ENCODE data around the gene RABGAP1L. TPM values are rescaled to one million over a fixed set of nuclear protein-coding genes. Genes with fewer than 3 reads are reported as not detected.

RABGAP1L gene
- total and polyA plus RNA-seq, 10 of the 15 experiments (the other 5 are each of a cell fraction or from before 2014, with no cell fraction given) = 5.8 to 194 (median 113) TPM

- no peak overlapping the region for H3K4me2 ChIP-seq (ENCODE audit: control insufficient read depth, insufficient read depth)
- no peak overlapping the region for H3K9ac ChIP-seq (ENCODE audit: control insufficient read depth, insufficient read depth, low read length)
- H3K9me3 ChIP-seq (replicated peaks; ENCODE audit: control insufficient read depth, insufficient read depth, low read length) = no peaks in the 10 kb centered on the region
- H3K36me3 ChIP-seq (ENCODE audit: control insufficient read depth in 2 of 2, insufficient read depth in 2 of 2, low read length in 1 of 2) = no peaks in the 10 kb centered on the region
- POLR2A ChIA-PET = no interaction called here
- no peak for DNase-seq (ENCODE audit: low read depth, low spot score)
- ATAC-seq = no peak
- H3K4me3 ChIP-seq = no peak overlapping the region
- no peaks in the 10 kb centered on the region for H3K27me3 ChIP-seq (replicated peaks in 1 of 2; ENCODE audit: control insufficient read depth in 2 of 2, insufficient read depth in 2 of 2, low read length in 1 of 2)
- H3K27ac ChIP-seq (ENCODE audit: control insufficient read depth, insufficient read depth) = no peak overlapping the region
- no peak for TF ChIP-seq LARP7 (IDR thresholded peaks at IDR 0.05)
- no peak for TF ChIP-seq PML (IDR thresholded peaks at IDR 0.05; ENCODE audit: low read length)
- SMC1A ChIA-PET (ENCODE audit: uncharacterized antibody, unreplicated experiment) = no interaction called here
- intact Hi-C loops (cut with micrococcal nuclease; ENCODE audit: unreplicated experiment) = no loop called here
- no peaks in the 10 kb centered on the region for H4K20me1 ChIP-seq (ENCODE audit: control insufficient read depth, insufficient read depth)
- no TSS peak for BruUV-seq (replicated peaks)
- H3K79me2 ChIP-seq (ENCODE audit: control insufficient read depth, insufficient read depth, low read length) = no peaks in the 10 kb centered on the region
- in situ Hi-C loops (cut with MboI) = no loop called here
- RAD21 ChIA-PET (ENCODE audit: unreplicated experiment) = no interaction called here
- no peak overlapping the region for H2AFZ ChIP-seq (ENCODE audit: control insufficient read depth, low read depth, low read length)
- no peak for FAIRE-seq
- CTCF ChIA-PET = interaction anchor here (0.6 kb wide), 1 partner anchor 12 kb away, joined by 3 read pairs; no protein-coding TSS in a partner anchor
- no peaks in the 10 kb centered on the region for H3K4me1 ChIP-seq (ENCODE audit: control insufficient read depth, insufficient read depth, low read length)
Measured at GRCh38 chr1:174425121-174425520, 265.8 kb downstream of the RABGAP1L start.

GRCh38 chr1:174426153-174426552 lies 266.8 kb downstream of the RABGAP1L start:
- RAD21 ChIA-PET (ENCODE audit: unreplicated experiment) = interaction anchor here (1.5 kb wide), 1 partner anchor 163 kb away, joined by 4 read pairs; no protein-coding TSS in a partner anchor
- H4K20me1 ChIP-seq (ENCODE audit: control insufficient read depth, insufficient read depth) = no peaks in the 10 kb centered on the region
- SMC1A ChIA-PET (ENCODE audit: uncharacterized antibody, unreplicated experiment) = no interaction called here
- H3K27me3 ChIP-seq (replicated peaks in 1 of 2; ENCODE audit: control insufficient read depth in 2 of 2, insufficient read depth in 2 of 2, low read length in 1 of 2) = no peaks in the 10 kb centered on the region
- CTCF ChIA-PET = no interaction called here
- H3K4me1 ChIP-seq (ENCODE audit: control insufficient read depth, insufficient read depth, low read length) = no peaks in the 10 kb centered on the region
- POLR2A ChIA-PET = no interaction called here
- DNase-seq (ENCODE audit: low read depth, low spot score) (no peak), FAIRE-seq (no peak), ATAC-seq (no peak)
- H3K79me2 ChIP-seq (ENCODE audit: control insufficient read depth, insufficient read depth, low read length) = no peaks in the 10 kb centered on the region
- no peak overlapping the region for H3K4me2 ChIP-seq (ENCODE audit: control insufficient read depth, insufficient read depth)
- no peaks in the 10 kb centered on the region for H3K9me3 ChIP-seq (replicated peaks; ENCODE audit: control insufficient read depth, insufficient read depth, low read length)
- intact Hi-C loops (cut with micrococcal nuclease; ENCODE audit: unreplicated experiment) (no loop called here), in situ Hi-C loops (cut with MboI) (no loop called here)
- TF ChIP-seq NFYA (IDR thresholded peaks at IDR 0.05; ENCODE audit: borderline replicate concordance, low read depth, low read length) (no peak), ATF7 (IDR thresholded peaks at IDR 0.05; ENCODE audit: low read depth) (no peak), MTA2 (IDR thresholded peaks at IDR 0.05; ENCODE audit: low read depth) (no peak), CTCF (IDR thresholded peaks at IDR 0.05 in 2 of 3, conservative IDR thresholded peaks at IDR 0.05 in 1 of 3; ENCODE audit: control insufficient read depth in 2 of 3, extremely low read depth in 1 of 3, insufficient read depth in 1 of 3, low read depth in 3 of 3, low read length in 3 of 3) (no peak)
- no peaks in the 10 kb centered on the region for H3K36me3 ChIP-seq (ENCODE audit: control insufficient read depth in 2 of 2, insufficient read depth in 2 of 2, low read length in 1 of 2)
- no peak overlapping the region for H3K4me3 ChIP-seq
- no TSS peak for BruUV-seq (replicated peaks)
- WGBS (ENCODE audit: insufficient coverage, insufficient replicate concordance, low lambda C conversion rate, missing lambda C conversion rate) = 80% methylated on average over 3 of the region's 3 CpGs
- H3K27ac ChIP-seq (ENCODE audit: control insufficient read depth, insufficient read depth) = no peak overlapping the region
- no peak overlapping the region for H3K9ac ChIP-seq (ENCODE audit: control insufficient read depth, insufficient read depth, low read length)
- no peak overlapping the region for H2AFZ ChIP-seq (ENCODE audit: control insufficient read depth, low read depth, low read length)

Data from GM12878 (cell line).